ENCODE results near the gene ANXA2R.

Gene ANXA2R

GRCh38 chr5:42994246-42994554, 45.9 kb downstream of the ANXA2R start:
- ATAC-seq: no peak
- TF ChIP-seq ISL1 (CRISPR knock-in tag; IDR thresholded peaks at IDR 0.05): no peak
- no peak for TF ChIP-seq ZC3H10 (CRISPR knock-in tag; IDR thresholded peaks at IDR 0.05)
- no peak for TF ChIP-seq CREB5 (CRISPR knock-in tag; IDR thresholded peaks at IDR 0.05; ENCODE audit: low read depth)
- no peak for TF ChIP-seq CSDC2 (CRISPR knock-in tag; IDR thresholded peaks at IDR 0.05)
- TF ChIP-seq ZNF70 (CRISPR knock-in tag; IDR thresholded peaks at IDR 0.05): no peak
- no peak for TF ChIP-seq RARB (CRISPR knock-in tag; IDR thresholded peaks at IDR 0.05)
- no peak for TF ChIP-seq ZNF565 (CRISPR knock-in tag; conservative IDR thresholded peaks at IDR 0.05; ENCODE audit: low read depth)
- no peak for TF ChIP-seq TOX (CRISPR knock-in tag; IDR thresholded peaks at IDR 0.05; ENCODE audit: borderline replicate concordance)
- no peak for TF ChIP-seq PPARA (CRISPR knock-in tag; IDR thresholded peaks at IDR 0.05; ENCODE audit: borderline replicate concordance)
- no peak for TF ChIP-seq SNAI2 (CRISPR knock-in tag; IDR thresholded peaks at IDR 0.05)
- no peak for TF ChIP-seq ZFP30 (CRISPR knock-in tag; IDR thresholded peaks at IDR 0.05)
- TF ChIP-seq, protein P1, sequence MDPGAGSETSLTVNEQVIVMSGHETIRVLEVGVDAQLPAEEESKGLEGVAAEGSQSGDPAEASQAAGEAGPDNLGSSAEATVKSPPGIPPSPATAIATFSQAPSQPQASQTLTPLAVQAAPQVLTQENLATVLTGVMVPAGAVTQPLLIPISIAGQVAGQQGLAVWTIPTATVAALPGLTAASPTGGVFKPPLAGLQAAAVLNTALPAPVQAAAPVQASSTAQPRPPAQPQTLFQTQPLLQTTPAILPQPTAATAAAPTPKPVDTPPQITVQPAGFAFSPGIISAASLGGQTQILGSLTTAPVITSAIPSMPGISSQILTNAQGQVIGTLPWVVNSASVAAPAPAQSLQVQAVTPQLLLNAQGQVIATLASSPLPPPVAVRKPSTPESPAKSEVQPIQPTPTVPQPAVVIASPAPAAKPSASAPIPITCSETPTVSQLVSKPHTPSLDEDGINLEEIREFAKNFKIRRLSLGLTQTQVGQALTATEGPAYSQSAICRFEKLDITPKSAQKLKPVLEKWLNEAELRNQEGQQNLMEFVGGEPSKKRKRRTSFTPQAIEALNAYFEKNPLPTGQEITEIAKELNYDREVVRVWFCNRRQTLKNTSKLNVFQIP (CRISPR knock-in tag; IDR thresholded peaks at IDR 0.05; ENCODE audit: borderline replicate concordance, low read depth): no peak
- no peak for TF ChIP-seq GLIS3 (CRISPR knock-in tag; IDR thresholded peaks at IDR 0.05)
- no peak for TF ChIP-seq ZNF8 (CRISPR knock-in tag; IDR thresholded peaks at IDR 0.05)
- no peak for TF ChIP-seq OSR1 (CRISPR knock-in tag; IDR thresholded peaks at IDR 0.05)

DNA sequence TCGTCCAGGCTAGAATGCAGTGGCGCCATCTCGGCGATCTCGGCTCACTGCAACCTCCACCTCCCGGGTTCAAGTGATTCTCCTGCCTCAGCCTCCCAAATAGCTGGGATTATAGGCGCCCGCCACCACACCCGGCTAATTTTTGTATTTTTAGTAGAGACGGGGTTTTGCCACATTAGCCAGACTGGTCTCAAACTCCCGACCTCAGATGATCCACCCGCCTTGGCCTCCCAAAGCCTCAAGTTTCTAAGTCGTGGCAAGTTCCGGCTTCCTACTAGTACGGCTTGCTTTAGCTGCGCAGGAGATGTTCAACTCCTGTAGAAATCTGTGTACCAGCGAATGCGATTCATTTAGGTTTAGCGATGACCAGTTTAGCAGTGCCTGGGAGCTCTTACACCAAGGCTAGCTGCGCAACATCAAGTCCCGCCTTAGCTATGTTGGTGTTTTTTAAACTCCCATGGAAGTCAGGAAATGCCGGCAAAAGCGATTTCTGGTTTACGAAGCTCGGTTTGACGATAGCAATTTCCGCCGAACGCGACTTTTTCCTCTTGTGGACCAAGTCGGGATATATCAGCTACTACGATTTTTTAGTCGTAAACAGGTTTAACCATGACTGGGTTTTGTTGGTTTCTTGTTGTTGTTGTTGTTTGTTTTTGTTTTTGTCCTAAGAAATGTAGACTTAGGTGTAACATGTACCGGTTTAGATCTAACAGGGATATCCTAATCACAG, 46.4 kb downstream of the ANXA2R start:
- TF ChIP-seq ESRRG (CRISPR knock-in tag; IDR thresholded peaks at IDR 0.05) (no peak), CREB5 (CRISPR knock-in tag; IDR thresholded peaks at IDR 0.05; ENCODE audit: low read depth) (no peak), ARNTL (CRISPR knock-in tag; IDR thresholded peaks at IDR 0.05; ENCODE audit: borderline replicate concordance, low read depth) (no peak)
- TF ChIP-seq, protein P2, sequence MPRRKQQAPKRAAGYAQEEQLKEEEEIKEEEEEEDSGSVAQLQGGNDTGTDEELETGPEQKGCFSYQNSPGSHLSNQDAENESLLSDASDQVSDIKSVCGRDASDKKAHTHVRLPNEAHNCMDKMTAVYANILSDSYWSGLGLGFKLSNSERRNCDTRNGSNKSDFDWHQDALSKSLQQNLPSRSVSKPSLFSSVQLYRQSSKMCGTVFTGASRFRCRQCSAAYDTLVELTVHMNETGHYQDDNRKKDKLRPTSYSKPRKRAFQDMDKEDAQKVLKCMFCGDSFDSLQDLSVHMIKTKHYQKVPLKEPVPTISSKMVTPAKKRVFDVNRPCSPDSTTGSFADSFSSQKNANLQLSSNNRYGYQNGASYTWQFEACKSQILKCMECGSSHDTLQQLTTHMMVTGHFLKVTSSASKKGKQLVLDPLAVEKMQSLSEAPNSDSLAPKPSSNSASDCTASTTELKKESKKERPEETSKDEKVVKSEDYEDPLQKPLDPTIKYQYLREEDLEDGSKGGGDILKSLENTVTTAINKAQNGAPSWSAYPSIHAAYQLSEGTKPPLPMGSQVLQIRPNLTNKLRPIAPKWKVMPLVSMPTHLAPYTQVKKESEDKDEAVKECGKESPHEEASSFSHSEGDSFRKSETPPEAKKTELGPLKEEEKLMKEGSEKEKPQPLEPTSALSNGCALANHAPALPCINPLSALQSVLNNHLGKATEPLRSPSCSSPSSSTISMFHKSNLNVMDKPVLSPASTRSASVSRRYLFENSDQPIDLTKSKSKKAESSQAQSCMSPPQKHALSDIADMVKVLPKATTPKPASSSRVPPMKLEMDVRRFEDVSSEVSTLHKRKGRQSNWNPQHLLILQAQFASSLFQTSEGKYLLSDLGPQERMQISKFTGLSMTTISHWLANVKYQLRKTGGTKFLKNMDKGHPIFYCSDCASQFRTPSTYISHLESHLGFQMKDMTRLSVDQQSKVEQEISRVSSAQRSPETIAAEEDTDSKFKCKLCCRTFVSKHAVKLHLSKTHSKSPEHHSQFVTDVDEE (CRISPR knock-in tag; IDR thresholded peaks at IDR 0.05): no peak
- TF ChIP-seq, protein P1 (CRISPR knock-in tag; IDR thresholded peaks at IDR 0.05; ENCODE audit: borderline replicate concordance, low read depth): no peak
- ATAC-seq: no peak

- peak; percentile 38 for ATAC-seq
- TF ChIP-seq RARB (CRISPR knock-in tag; IDR thresholded peaks at IDR 0.05): no peak
- TF ChIP-seq ZC3H10 (CRISPR knock-in tag; IDR thresholded peaks at IDR 0.05): no peak
- no peak for TF ChIP-seq ESRRG (CRISPR knock-in tag; IDR thresholded peaks at IDR 0.05)
- TF ChIP-seq ZNF70 (CRISPR knock-in tag; IDR thresholded peaks at IDR 0.05): no peak
- no peak for TF ChIP-seq ZFP30 (CRISPR knock-in tag; IDR thresholded peaks at IDR 0.05)
- no peak for TF ChIP-seq CSDC2 (CRISPR knock-in tag; IDR thresholded peaks at IDR 0.05)
- no peak for TF ChIP-seq TCF4 (CRISPR knock-in tag; IDR thresholded peaks at IDR 0.05; ENCODE audit: borderline replicate concordance)
- no peak for TF ChIP-seq OSR1 (CRISPR knock-in tag; IDR thresholded peaks at IDR 0.05)
- no peak for TF ChIP-seq SNAI2 (CRISPR knock-in tag; IDR thresholded peaks at IDR 0.05)
- TF ChIP-seq CREB5 (CRISPR knock-in tag; IDR thresholded peaks at IDR 0.05; ENCODE audit: low read depth): no peak
- no peak for TF ChIP-seq ZNF8 (CRISPR knock-in tag; IDR thresholded peaks at IDR 0.05)
- TF ChIP-seq, protein P1 (CRISPR knock-in tag; IDR thresholded peaks at IDR 0.05; ENCODE audit: borderline replicate concordance, low read depth): no peak
- TF ChIP-seq, protein P3, sequence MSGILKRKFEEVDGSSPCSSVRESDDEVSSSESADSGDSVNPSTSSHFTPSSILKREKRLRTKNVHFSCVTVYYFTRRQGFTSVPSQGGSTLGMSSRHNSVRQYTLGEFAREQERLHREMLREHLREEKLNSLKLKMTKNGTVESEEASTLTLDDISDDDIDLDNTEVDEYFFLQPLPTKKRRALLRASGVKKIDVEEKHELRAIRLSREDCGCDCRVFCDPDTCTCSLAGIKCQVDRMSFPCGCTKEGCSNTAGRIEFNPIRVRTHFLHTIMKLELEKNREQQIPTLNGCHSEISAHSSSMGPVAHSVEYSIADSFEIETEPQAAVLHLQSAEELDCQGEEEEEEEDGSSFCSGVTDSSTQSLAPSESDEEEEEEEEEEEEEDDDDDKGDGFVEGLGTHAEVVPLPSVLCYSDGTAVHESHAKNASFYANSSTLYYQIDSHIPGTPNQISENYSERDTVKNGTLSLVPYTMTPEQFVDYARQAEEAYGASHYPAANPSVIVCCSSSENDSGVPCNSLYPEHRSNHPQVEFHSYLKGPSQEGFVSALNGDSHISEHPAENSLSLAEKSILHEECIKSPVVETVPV (CRISPR knock-in tag; IDR thresholded peaks at IDR 0.05): no peak
- no peak for TF ChIP-seq ZNF565 (CRISPR knock-in tag; conservative IDR thresholded peaks at IDR 0.05; ENCODE audit: low read depth)
Measured at GRCh38 chr5:42992088-42992879, 47.8 kb downstream of the ANXA2R start.
